HepG2 (cell line): ENCODE data around the gene ZSCAN26. TPM values are rescaled to one million over a fixed set of nuclear protein-coding genes. Genes with fewer than 3 reads are reported as not detected.
A peak's percentile ranks its signal among the peaks of the same experiment; 100 is the strongest.

Experiments
- ARHGAP35 ChIP-seq: sonication (generic); formaldehyde crosslinking; IDR thresholded peaks from 2 replicates; pipeline ENCODE4 v1.9.0; 2022; ENCODE audit warnings: mild to moderate bottlenecking, inconsistent platforms, moderate library complexity, missing genetic modification reagents, borderline replicate concordance
- ARID3A ChIP-seq: IDR thresholded peaks from 2 replicates; pipeline ENCODE4 v1.6.1; 2012; ENCODE audit warnings: low read depth, low read length, improper control_type of control experiment
- FOSL2 ChIP-seq: sonication (generic); formaldehyde crosslinking; IDR thresholded peaks from 2 replicates; pipeline ENCODE4 v1.4.0; 2020; ENCODE audit warnings: missing genetic modification reagents
- FOXP1 ChIP-seq, 2 experiments: fragments of 450-650 bp in 1 of 2; IDR thresholded peaks; 2 replicates each; pipeline ENCODE4 v1.6.1; 2017 to 2018; ENCODE audit warnings: antibody characterized with exemption in 1 of 2
- HBP1 ChIP-seq: IDR thresholded peaks from 2 replicates; pipeline ENCODE4 v1.6.1; 2016; ENCODE audit warnings: low read depth, control low read depth
- KDM2A ChIP-seq: sonication (generic); formaldehyde crosslinking; IDR thresholded peaks from 2 replicates; pipeline ENCODE4 v1.4.0; 2020; ENCODE audit warnings: low read depth, missing genetic modification reagents, borderline replicate concordance
- MTF2 ChIP-seq: sonication (generic); formaldehyde crosslinking; IDR thresholded peaks from 2 replicates; pipeline ENCODE4 v1.5.0; 2020; ENCODE audit warnings: missing genetic modification reagents, borderline replicate concordance
- NR1H2 ChIP-seq: sonication (generic); formaldehyde crosslinking; IDR thresholded peaks from 2 replicates; pipeline ENCODE4 v1.8.1; 2022; ENCODE audit warnings: low read depth, missing genetic modification reagents, borderline replicate concordance
- PATZ1 ChIP-seq: sonication (generic); formaldehyde crosslinking; IDR thresholded peaks from 2 replicates; pipeline ENCODE4 v1.4.0; 2020; ENCODE audit warnings: missing genetic modification reagents
- RBAK ChIP-seq: sonication (generic); formaldehyde crosslinking; IDR thresholded peaks from 2 replicates; pipeline ENCODE4 v1.5.1; 2020; ENCODE audit warnings: mild to moderate bottlenecking, missing genetic modification reagents
- SNRNP70 ChIP-seq: fragments of 200-400 bp; formaldehyde crosslinking; IDR thresholded peaks from 2 replicates; pipeline ENCODE4 v1.6.1; 2017; ENCODE audit warnings: mild to moderate bottlenecking, low read depth, low read length, moderate library complexity
- ZFP36 ChIP-seq: fragments of 150-350 bp; IDR thresholded peaks from 2 replicates; pipeline ENCODE4 v1.6.1; 2018; ENCODE audit warnings: borderline replicate concordance, low read length, low read depth; ENCODE audit not compliant: partially characterized antibody
- ZNF335 ChIP-seq: sonication (generic); formaldehyde crosslinking; IDR thresholded peaks from 2 replicates; pipeline ENCODE4 v1.4.0; 2020; ENCODE audit warnings: missing genetic modification reagents
- ZNF432 ChIP-seq: sonication (generic); formaldehyde crosslinking; IDR thresholded peaks from 2 replicates; pipeline ENCODE4 v1.5.0; 2020; ENCODE audit warnings: missing genetic modification reagents, mild to moderate bottlenecking, borderline replicate concordance
- ZNF576 ChIP-seq: sonication (generic); formaldehyde crosslinking; IDR thresholded peaks from 2 replicates; pipeline ENCODE4 v1.4.0; 2020; ENCODE audit warnings: mild to moderate bottlenecking, missing genetic modification reagents
- ZNF687 ChIP-seq: sonication (generic); formaldehyde crosslinking; IDR thresholded peaks from 2 replicates; pipeline ENCODE4 v1.5.1; 2020; ENCODE audit warnings: mild to moderate bottlenecking, missing genetic modification reagents, moderate library complexity
- ZNF691 ChIP-seq: sonication (generic); formaldehyde crosslinking; IDR thresholded peaks from 2 replicates; pipeline ENCODE4 v1.4.0; 2020; ENCODE audit warnings: missing genetic modification reagents, low read depth, mild to moderate bottlenecking, borderline replicate concordance
- polyA plus RNA-seq, 8 experiments: library from polyadenylated mRNA; depleted of rRNA in 3 of 8; stranded (reverse) in 7 of 8; unstranded in 1 of 8; fragments of >200 nt; fragmentation: Illumina TruSeq in 4 of 8; extraction: Trizol in 4 of 8; gene quantifications; 2 replicates each; pipeline versions ENCODE4 v1.2.1 to v1.2.3, GENCODE V29; 2011 to 2016; ENCODE audit warnings: low read depth in 4 of 8, missing spikeins in 1 of 8, mixed read lengths in 1 of 8; ENCODE audit not compliant: insufficient read depth in 1 of 8
- total RNA-seq, 5 experiments: library from RNA; depleted of rRNA; stranded (reverse); fragments of >200 nt; fragmentation: Illumina TruSeq; extraction: Trizol; gene quantifications; 2 replicates each; pipeline ENCODE4 v1.2.3, GENCODE V29; 2016; ENCODE audit warnings: low read depth in 1 of 5

The ZSCAN26 gene
- total and polyA plus RNA-seq, 2 of the 13 experiments (the other 11 are each of a cell fraction or from before 2014, with no cell fraction given) = 12.0 to 15.6 TPM

- TF ChIP-seq SNRNP70 (no peak), ZNF576 (CRISPR knock-in tag) (no peak), NR1H2 (CRISPR knock-in tag) (peak; percentile 62; the same call in 1 of the 2 replicates), ZNF335 (CRISPR knock-in tag) (peak; percentile 90), HBP1 (CRISPR knock-in tag) (peak; percentile 75), RBAK (CRISPR knock-in tag) (peak; percentile 52; the same call in 1 of the 2 replicates), MTF2 (CRISPR knock-in tag) (peak; percentile 94), ZNF691 (CRISPR knock-in tag) (0 out of 2 replicates have a peak, but pooled peaks have one; percentile 74), ZFP36 (peak; percentile 2), ZNF432 (CRISPR knock-in tag) (no peak), FOSL2 (CRISPR knock-in tag) (peak; percentile 68), KDM2A (CRISPR knock-in tag) (peak; percentile 98), ZNF687 (CRISPR knock-in tag) (peak; percentile 96), ARHGAP35 (CRISPR knock-in tag) (0 out of 2 replicates have a peak, but pooled peaks have one; percentile 82), FOXP1 (IDR thresholded peaks at IDR 0.05) (no peak), FOXP1 (CRISPR knock-in tag; IDR thresholded peaks at IDR 0.05) (no peak; the same call in 1 of the 2 replicates), PATZ1 (peak; percentile 70; the same call in 1 of the 2 replicates), ARID3A (no peak)
Measured at GRCh38 chr6:28266962-28267694, at the start of gene ZSCAN26 (continued).
